ENCODE measurements around the gene MAP3K14. TPM values are rescaled to one million over a fixed set of nuclear protein-coding genes. Genes with fewer than 3 reads are reported as not detected.

Gene MAP3K14
- total RNA-seq, 1 experiment from 2014 or later = 10.0 TPM

GRCh38 chr17:45288825-45289224 lies 28.0 kb downstream of the MAP3K14 start:
- Histone ChIP-seq H3K36me3 (ENCODE audit: control insufficient read depth, insufficient read depth, low read length) (no peaks in the 10 kb centered on the region), H3K9me3 (no peaks in the 10 kb centered on the region), H3K27me3 (replicated peaks; ENCODE audit: control insufficient read depth, insufficient read depth, low read length) (no peaks in the 10 kb centered on the region), H3K4me3 (ENCODE audit: low read depth, low read length) (no peak overlapping the region), H3K4me1 (peaks cover 16% of the 10 kb centered on the region)
- POLR2A ChIA-PET = no interaction called here
- Mint-ChIP-seq H3K27ac (ENCODE audit: unreplicated experiment) (no peak overlapping the region), H3K9me3 (ENCODE audit: unreplicated experiment) (no peaks in the 10 kb centered on the region), H3K27me3 (ENCODE audit: insufficient read depth, unreplicated experiment) (no peaks in the 10 kb centered on the region), H3K4me3 (ENCODE audit: unreplicated experiment) (no peak overlapping the region), H3K4me1 (ENCODE audit: low read depth, unreplicated experiment) (peaks cover 13% of the 10 kb centered on the region), H3K36me3 (ENCODE audit: insufficient read depth, unreplicated experiment) (peaks cover 37% of the 10 kb centered on the region)
- no peak for TF ChIP-seq CTCF (IDR thresholded peaks at IDR 0.05; ENCODE audit: insufficient read depth in 1 of 2, low read depth in 1 of 2, low read length in 1 of 2, severe bottlenecking in 1 of 2, unreplicated experiment in 1 of 2)
- BruUV-seq (replicated peaks) = no TSS peak
- CTCF ChIA-PET = interaction anchor here (2.6 kb wide), 1 partner anchor 11 kb away, joined by 11 read pairs; no protein-coding TSS in a partner anchor
- intact Hi-C loops (cut with micrococcal nuclease; ENCODE audit: unreplicated experiment) = no loop called here
- no peak for DNase-seq

DNA sequence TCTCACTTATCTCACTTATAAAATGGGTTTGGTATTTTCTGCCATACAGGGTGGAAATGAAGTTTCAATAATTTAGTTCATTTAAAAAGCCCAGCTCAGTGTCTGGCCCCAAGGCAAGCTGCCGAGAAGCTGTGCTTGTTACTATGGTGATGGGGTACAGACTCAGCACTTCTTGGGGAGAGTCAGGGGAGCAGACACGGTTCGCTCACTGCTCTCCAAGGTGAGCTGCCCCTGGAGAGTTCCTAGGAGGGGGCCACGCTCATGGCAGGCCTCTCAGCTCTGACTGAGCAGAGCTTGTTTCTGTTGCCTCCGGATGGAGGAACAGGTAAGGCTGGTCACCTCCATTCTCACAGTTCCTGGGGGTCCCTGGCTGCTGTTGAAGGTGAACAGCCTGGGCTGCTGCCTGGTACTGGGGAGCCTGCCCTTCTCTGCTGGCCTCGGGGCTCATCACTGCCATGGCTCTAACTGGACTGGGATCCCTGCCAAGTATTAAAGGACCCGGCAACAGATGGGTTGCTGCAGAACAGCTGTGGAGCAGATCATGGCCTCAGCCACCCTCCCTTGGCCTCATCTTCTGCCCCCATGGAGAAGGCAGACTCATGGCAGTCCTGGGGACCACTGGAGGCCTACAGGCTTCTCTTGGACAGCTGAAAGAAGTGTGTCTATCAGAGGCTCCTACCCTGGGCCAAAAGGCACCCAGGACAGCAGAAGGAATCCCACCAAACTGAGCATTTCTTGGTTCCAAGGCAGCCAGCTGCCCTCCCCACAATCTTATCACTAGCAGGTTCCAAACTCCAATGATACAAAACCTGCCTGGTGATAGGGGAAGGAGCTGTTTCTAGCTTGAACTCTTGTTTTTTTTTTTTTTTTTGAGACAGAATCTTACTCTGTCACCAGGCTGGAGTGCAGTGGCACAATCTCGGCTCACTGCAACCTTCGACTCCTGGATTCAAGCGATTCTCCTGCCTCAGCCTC lies 29.0 kb downstream of the MAP3K14 start:
- ChIA-PET CTCF (interaction anchor here (0.7 to 2.6 kb wide), 2 partner anchors 10 to 152 kb away, joined by 4 to 11 read pairs; partner anchors contain the start of gene ACBD4), POLR2A (interaction anchor here (0.6 kb wide), 1 partner anchor 388 kb away, joined by 3 read pairs; no protein-coding TSS in a partner anchor)
- peaks cover 47% of the 10 kb centered on the region for H3K36me3 Mint-ChIP-seq (ENCODE audit: insufficient read depth, unreplicated experiment)
- H3K4me1 Mint-ChIP-seq (ENCODE audit: low read depth, unreplicated experiment) = peaks cover 11% of the 10 kb centered on the region
- no peak overlapping the region for H3K4me3 ChIP-seq (ENCODE audit: low read depth, low read length)
- TF ChIP-seq CTCF (IDR thresholded peaks at IDR 0.05; ENCODE audit: insufficient read depth in 1 of 2, low read depth in 1 of 2, low read length in 1 of 2, severe bottlenecking in 1 of 2, unreplicated experiment in 1 of 2) = no peak
- H3K27me3 Mint-ChIP-seq (ENCODE audit: insufficient read depth, unreplicated experiment) = no peaks in the 10 kb centered on the region
- H3K9me3 ChIP-seq = no peaks in the 10 kb centered on the region
- H3K36me3 ChIP-seq (ENCODE audit: control insufficient read depth, insufficient read depth, low read length) = peaks cover 4% of the 10 kb centered on the region
- no peaks in the 10 kb centered on the region for H3K27me3 ChIP-seq (replicated peaks; ENCODE audit: control insufficient read depth, insufficient read depth, low read length)
- H3K9me3 Mint-ChIP-seq (ENCODE audit: unreplicated experiment) = no peaks in the 10 kb centered on the region
- H3K4me1 ChIP-seq = peaks cover 11% of the 10 kb centered on the region
- H3K27ac Mint-ChIP-seq (ENCODE audit: unreplicated experiment) = no peak overlapping the region
- intact Hi-C loops (cut with micrococcal nuclease; ENCODE audit: unreplicated experiment) = no loop called here
- no TSS peak for BruUV-seq (replicated peaks)
- no peak for DNase-seq
- no peak overlapping the region for H3K4me3 Mint-ChIP-seq (ENCODE audit: unreplicated experiment)

DNA sequence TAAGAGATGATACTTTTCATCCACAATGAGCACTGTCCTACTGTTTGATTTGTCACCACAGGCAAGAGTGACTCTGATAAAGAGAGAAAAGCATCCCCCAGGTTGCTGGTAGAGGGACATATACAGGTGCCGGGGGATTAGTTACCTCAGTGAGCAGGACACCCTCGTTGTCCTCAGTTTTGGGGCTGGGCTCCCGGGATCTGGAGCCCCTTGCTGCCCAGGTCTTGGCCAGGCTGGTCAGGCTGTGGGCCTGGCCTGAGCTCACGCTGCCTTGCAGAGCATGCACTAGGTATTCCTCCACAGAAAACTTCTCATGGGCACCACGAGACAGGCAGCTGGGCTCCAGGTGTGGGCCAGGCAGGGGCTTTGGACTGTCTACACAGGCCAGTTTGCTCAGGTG lies 30.5 kb downstream of the MAP3K14 start:
- no TSS peak for BruUV-seq (replicated peaks)
- DNase-seq = no peak
- ChIA-PET POLR2A (no interaction called here), CTCF (interaction anchor here (2.6 kb wide), 1 partner anchor 9 kb away, joined by 11 read pairs; no protein-coding TSS in a partner anchor)
- peaks cover 11% of the 10 kb centered on the region for H3K4me1 ChIP-seq
- no peak overlapping the region for H3K27ac Mint-ChIP-seq (ENCODE audit: unreplicated experiment)
- H3K4me3 Mint-ChIP-seq (ENCODE audit: unreplicated experiment) = no peak overlapping the region
- no peaks in the 10 kb centered on the region for H3K27me3 ChIP-seq (replicated peaks; ENCODE audit: control insufficient read depth, insufficient read depth, low read length)
- intact Hi-C loops (cut with micrococcal nuclease; ENCODE audit: unreplicated experiment) = no loop called here
- TF ChIP-seq CTCF (IDR thresholded peaks at IDR 0.05; ENCODE audit: insufficient read depth in 1 of 2, low read depth in 1 of 2, low read length in 1 of 2, severe bottlenecking in 1 of 2, unreplicated experiment in 1 of 2) = no peak
- H3K4me1 Mint-ChIP-seq (ENCODE audit: low read depth, unreplicated experiment) = peaks cover 11% of the 10 kb centered on the region
- H3K9me3 Mint-ChIP-seq (ENCODE audit: unreplicated experiment) = no peaks in the 10 kb centered on the region
- H3K4me3 ChIP-seq (ENCODE audit: low read depth, low read length) = no peak overlapping the region
- peaks cover 54% of the 10 kb centered on the region for H3K36me3 Mint-ChIP-seq (ENCODE audit: insufficient read depth, unreplicated experiment)
- H3K9me3 ChIP-seq = no peaks in the 10 kb centered on the region
- no peaks in the 10 kb centered on the region for H3K27me3 Mint-ChIP-seq (ENCODE audit: insufficient read depth, unreplicated experiment)
- H3K36me3 ChIP-seq (ENCODE audit: control insufficient read depth, insufficient read depth, low read length) = peaks cover 4% of the 10 kb centered on the region

Data from Caco-2 (cell line).